HepG2 (cell line): ENCODE results near the gene PRKCE. TPM values are rescaled to one million over a fixed set of nuclear protein-coding genes. Genes with fewer than 3 reads are reported as not detected.

ENCODE experiments used
- ATAC-seq: fragments of 200-7000 bp; cut with Tn5 transposase; 3 replicates; pipeline ENCODE4 v1.9.1; 2020; ENCODE audit warnings: mild to moderate bottlenecking, moderate library complexity
- BruUV-seq: library from RNA; stranded (reverse); fragments of 400-500 nt; replicated peaks from 2 replicates; lab custom pipeline; 2021; lab: Mats Ljungman, UMichigan
- CTCF ChIA-PET: fragments of 300-600 bp; formaldehyde crosslinking; extraction: SDS; loops from one replicate; lab custom pipeline; 2021; ENCODE audit warnings: low total read pairs, inconsistent platforms, low intra/inter-chr PET ratio; lab: Yijun Ruan, JAX
- POLR2A ChIA-PET: fragments of 350-600 bp; sonication (Branson Sonifier 250); formaldehyde crosslinking; loops from one replicate; lab custom pipeline; 2020; ENCODE audit warnings: antibody characterized with exemption, inconsistent platforms; lab: Yijun Ruan, JAX
- DNase-seq: peaks from one replicate; pipeline ENCODE4 v3.0.0-alpha.2; 2015; ENCODE audit warnings: low spot score
- FAIRE-seq: peaks from 3 replicates; lab custom pipeline; 2011; peaks lifted over from hg19 to GRCh38; lab: Jason Lieb, UNC
- H2AFZ ChIP-seq: one replicate; pipeline ENCODE4 v1.6.1; 2011; ENCODE audit warnings: low read length, inconsistent platforms
- H3K27ac ChIP-seq: fragments of 300-600 bp; 3 replicates; pipeline ENCODE4 v1.8.0; 2011; ENCODE audit warnings: mixed run types, mild to moderate bottlenecking, mixed read lengths, low read length, inconsistent platforms; ENCODE audit not compliant: insufficient read depth; ENCODE audit errors: extremely low read length
- H3K27me3 ChIP-seq, 2 experiments: fragments of 200-600 bp in 1 of 2; 2 replicates in 1 of 2; 3 replicates in 1 of 2; pipeline versions ENCODE4 v1.6.0 to v1.8.0; 2011; ENCODE audit warnings: low read length in 2 of 2, mild to moderate bottlenecking in 2 of 2, moderate library complexity in 2 of 2, inconsistent platforms in 1 of 2; ENCODE audit not compliant: insufficient read depth in 2 of 2, control insufficient read depth in 1 of 2
- H3K36me3 ChIP-seq, 2 experiments: fragments of 200-600 bp in 1 of 2; replicated peaks in 1 of 2; 2 replicates in 1 of 2; 3 replicates in 1 of 2; pipeline versions ENCODE4 v1.5.1 to v1.8.0; 2011; ENCODE audit warnings: low read length in 2 of 2, inconsistent platforms in 1 of 2; ENCODE audit not compliant: insufficient read depth in 2 of 2, control insufficient read depth in 1 of 2
- H3K4me1 ChIP-seq: 2 replicates; pipeline ENCODE4 v1.5.1; 2012; ENCODE audit warnings: low read length, inconsistent platforms; ENCODE audit not compliant: insufficient read depth
- H3K4me2 ChIP-seq: 2 replicates; pipeline ENCODE4 v1.6.0; 2011; ENCODE audit warnings: low read depth, low read length, inconsistent platforms
- H3K4me3 ChIP-seq, 3 experiments: fragments of 200-600 bp in 1 of 3; sonication (generic), shearing (Covaris generic) in 1 of 3; replicated peaks in 1 of 3; 2 replicates each; pipeline ENCODE4 v1.5.1; 2011 to 2016; ENCODE audit warnings: low read length in 3 of 3, inconsistent platforms in 2 of 3, low read depth in 2 of 3, mild to moderate bottlenecking in 2 of 3, control low read depth in 1 of 3, mixed read lengths in 1 of 3; ENCODE audit not compliant: insufficient read depth in 1 of 3
- H3K79me2 ChIP-seq: one replicate; pipeline ENCODE4 v1.6.1; 2011; ENCODE audit warnings: low read length, inconsistent platforms; ENCODE audit not compliant: insufficient read depth
- H3K9ac ChIP-seq: 2 replicates; pipeline ENCODE4 v1.6.0; 2011; ENCODE audit warnings: mild to moderate bottlenecking, low read depth, low read length, inconsistent platforms; ENCODE audit not compliant: insufficient read depth
- H3K9me3 ChIP-seq: 2 replicates; pipeline ENCODE4 v1.5.1; 2012; ENCODE audit warnings: mild to moderate bottlenecking, low read length
- H4K20me1 ChIP-seq: 2 replicates; pipeline ENCODE4 v1.6.0; 2011; ENCODE audit warnings: inconsistent platforms, mild to moderate bottlenecking, low read length, moderate library complexity; ENCODE audit not compliant: insufficient read depth
- AKNA ChIP-seq: sonication (generic); formaldehyde crosslinking; IDR thresholded peaks from 2 replicates; pipeline ENCODE4 v1.4.0; 2020; ENCODE audit warnings: missing genetic modification reagents, borderline replicate concordance
- FOXK1 ChIP-seq: sonication (generic); formaldehyde crosslinking; IDR thresholded peaks from 2 replicates; pipeline ENCODE4 v1.4.0; 2020; ENCODE audit warnings: low read depth, missing genetic modification reagents, borderline replicate concordance
- POGK ChIP-seq: sonication (generic); formaldehyde crosslinking; conservative IDR thresholded peaks from 2 replicates; pipeline ENCODE4 v1.8.0; 2022; ENCODE audit warnings: mild to moderate bottlenecking, moderate library complexity, missing genetic modification reagents
- RXRB ChIP-seq: IDR thresholded peaks from 2 replicates; pipeline ENCODE4 v1.6.1; 2016; ENCODE audit warnings: borderline replicate concordance, missing genetic modification reagents, missing compliant biosample characterization
- SIN3A ChIP-seq: IDR thresholded peaks from 2 replicates; pipeline ENCODE4 v1.6.1; 2011; ENCODE audit warnings: low read depth, mild to moderate bottlenecking, control low read depth, low read length, borderline replicate concordance
- SKI ChIP-seq: fragments of 450-650 bp; IDR thresholded peaks from one replicate; pipeline ENCODE4 v1.6.1; 2018; ENCODE audit warnings: mild to moderate bottlenecking; ENCODE audit not compliant: partially characterized antibody
- SMAD3 ChIP-seq: sonication (generic); formaldehyde crosslinking; IDR thresholded peaks from 2 replicates; pipeline ENCODE4 v1.4.0; 2020; ENCODE audit warnings: missing genetic modification reagents
- ZMYM4 ChIP-seq: sonication (generic); formaldehyde crosslinking; IDR thresholded peaks from 2 replicates; pipeline ENCODE4 v1.8.1; 2023; ENCODE audit warnings: mild to moderate bottlenecking, missing genetic modification reagents
- ZNF616 ChIP-seq: sonication (generic); formaldehyde crosslinking; IDR thresholded peaks from 2 replicates; pipeline ENCODE4 v1.5.0; 2020; ENCODE audit warnings: low read depth, mild to moderate bottlenecking, missing genetic modification reagents
- ZNF790 ChIP-seq: sonication (generic); formaldehyde crosslinking; IDR thresholded peaks from 2 replicates; pipeline ENCODE4 v1.8.0; 2022; ENCODE audit warnings: missing genetic modification reagents, mild to moderate bottlenecking, borderline replicate concordance
- WGBS: methylation state at CpG from one replicate; pipeline ENCODE4 v1.1.6; 2017; ENCODE audit warnings: low lambda C conversion rate; 5-methylcytosine and 5-hydroxymethylcytosine counted together
- in situ Hi-C: cut with HindIII; loops from 2 replicates; pipeline ENCODE4 v1.10.0; 2017; ENCODE audit warnings: low pct_unique_long_range_greater_than_20kb; ENCODE audit not compliant: extremely low pct_ligation_motif_present
- intact Hi-C: fragments of 100-400 bp; cut with micrococcal nuclease; formaldehyde crosslinking; loops from one replicate; pipeline ENCODE4 v1.10.0; 2022; ENCODE audit not compliant: unreplicated experiment
- polyA plus RNA-seq, 8 experiments: library from polyadenylated mRNA; depleted of rRNA in 3 of 8; stranded (reverse) in 7 of 8; unstranded in 1 of 8; fragments of >200 nt; fragmentation: Illumina TruSeq in 4 of 8; extraction: Trizol in 4 of 8; gene quantifications; 2 replicates each; pipeline versions ENCODE4 v1.2.1 to v1.2.3, GENCODE V29; 2011 to 2016; ENCODE audit warnings: low read depth in 4 of 8, missing spikeins in 1 of 8, mixed read lengths in 1 of 8; ENCODE audit not compliant: insufficient read depth in 1 of 8
- total RNA-seq, 5 experiments: library from RNA; depleted of rRNA; stranded (reverse); fragments of >200 nt; fragmentation: Illumina TruSeq; extraction: Trizol; gene quantifications; 2 replicates each; pipeline ENCODE4 v1.2.3, GENCODE V29; 2016; ENCODE audit warnings: low read depth in 1 of 5
- TF ChIP-seq, protein P1 (sequence below): sonication (generic); formaldehyde crosslinking; IDR thresholded peaks from 2 replicates; pipeline ENCODE4 v1.4.0; 2020; ENCODE audit warnings: missing genetic modification reagents
- TF ChIP-seq, protein P2 (sequence below): sonication (generic); formaldehyde crosslinking; IDR thresholded peaks from 2 replicates; pipeline ENCODE4 v1.5.0; 2020; ENCODE audit warnings: mild to moderate bottlenecking, low read depth, missing genetic modification reagents, borderline replicate concordance
- TF ChIP-seq, protein P3 (sequence below): sonication (generic); formaldehyde crosslinking; IDR thresholded peaks from 2 replicates; pipeline ENCODE4 v1.4.0; 2020; ENCODE audit warnings: mild to moderate bottlenecking, low read depth, missing genetic modification reagents
- TF ChIP-seq, protein P4 (sequence below): sonication (generic); formaldehyde crosslinking; IDR thresholded peaks from 2 replicates; pipeline ENCODE4 v1.4.0; 2020; ENCODE audit warnings: missing genetic modification reagents, mild to moderate bottlenecking, borderline replicate concordance

The PRKCE gene
- total and polyA plus RNA-seq, 2 of the 13 experiments (the other 11 are each of a cell fraction or from before 2014, with no cell fraction given) = 1.0 to 3.9 TPM

DNA sequence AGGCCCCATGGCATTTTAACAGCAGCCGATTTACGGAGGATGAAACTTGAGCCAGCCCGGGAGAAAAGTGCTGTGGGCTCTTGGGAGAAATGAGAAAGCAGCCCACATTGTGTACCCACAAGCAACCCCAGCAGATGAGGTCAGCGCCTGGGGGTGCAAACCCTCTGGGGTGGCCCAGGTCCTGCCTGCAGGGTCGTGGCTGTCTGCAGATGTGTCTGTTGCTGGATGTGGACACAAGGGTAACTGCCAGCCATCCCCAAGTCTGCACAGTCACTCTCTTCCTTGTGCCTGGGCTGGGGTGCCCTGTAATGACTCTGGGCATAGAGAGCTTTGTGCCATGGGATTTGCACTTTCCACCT, 170.8 kb downstream of the PRKCE start:
- no peak overlapping the region for H2AFZ ChIP-seq
- no peak overlapping the region for H3K4me3 ChIP-seq
- no peaks in the 10 kb centered on the region for H3K36me3 ChIP-seq
- in situ Hi-C loops = no loop called here
- no peaks in the 10 kb centered on the region for H3K79me2 ChIP-seq
- peaks cover 12% of the 10 kb centered on the region for H3K4me1 ChIP-seq
- peak; percentile 26 for ATAC-seq
- no peak for FAIRE-seq
- H3K27me3 ChIP-seq = no peaks in the 10 kb centered on the region; a peak in 1 of 5 replicates
- ChIA-PET POLR2A (no interaction called here), CTCF (no interaction called here)
- H3K9ac ChIP-seq = no peak overlapping the region
- no peak for DNase-seq
- intact Hi-C loops = no loop called here
- H4K20me1 ChIP-seq = no peaks in the 10 kb centered on the region; the same call in 1 of the 2 replicates
- no peak overlapping the region for H3K27ac ChIP-seq
- BruUV-seq = no TSS peak
- no peaks in the 10 kb centered on the region for H3K9me3 ChIP-seq
- 29% methylated on average over 4 of the region's 5 CpGs for WGBS
- peak overlapping the region; percentile 20; the same call in 1 of the 2 replicates for H3K4me2 ChIP-seq
- no peak for TF ChIP-seq POGK (CRISPR knock-in tag)
- TF ChIP-seq RXRB = no peak
- no peak for TF ChIP-seq ZMYM4 (CRISPR knock-in tag)
- TF ChIP-seq, protein P1, sequence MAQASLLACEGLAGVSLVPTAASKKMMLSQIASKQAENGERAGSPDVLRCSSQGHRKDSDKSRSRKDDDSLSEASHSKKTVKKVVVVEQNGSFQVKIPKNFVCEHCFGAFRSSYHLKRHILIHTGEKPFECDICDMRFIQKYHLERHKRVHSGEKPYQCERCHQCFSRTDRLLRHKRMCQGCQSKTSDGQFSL (CRISPR knock-in tag) = no peak
- no peak for TF ChIP-seq ZNF790
- TF ChIP-seq AKNA (CRISPR knock-in tag) = no peak
- TF ChIP-seq SMAD3 = no peak
- TF ChIP-seq, protein P2, sequence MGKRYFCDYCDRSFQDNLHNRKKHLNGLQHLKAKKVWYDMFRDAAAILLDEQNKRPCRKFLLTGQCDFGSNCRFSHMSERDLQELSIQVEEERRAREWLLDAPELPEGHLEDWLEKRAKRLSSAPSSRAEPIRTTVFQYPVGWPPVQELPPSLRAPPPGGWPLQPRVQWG (CRISPR knock-in tag) = no peak
- TF ChIP-seq, protein P3, sequence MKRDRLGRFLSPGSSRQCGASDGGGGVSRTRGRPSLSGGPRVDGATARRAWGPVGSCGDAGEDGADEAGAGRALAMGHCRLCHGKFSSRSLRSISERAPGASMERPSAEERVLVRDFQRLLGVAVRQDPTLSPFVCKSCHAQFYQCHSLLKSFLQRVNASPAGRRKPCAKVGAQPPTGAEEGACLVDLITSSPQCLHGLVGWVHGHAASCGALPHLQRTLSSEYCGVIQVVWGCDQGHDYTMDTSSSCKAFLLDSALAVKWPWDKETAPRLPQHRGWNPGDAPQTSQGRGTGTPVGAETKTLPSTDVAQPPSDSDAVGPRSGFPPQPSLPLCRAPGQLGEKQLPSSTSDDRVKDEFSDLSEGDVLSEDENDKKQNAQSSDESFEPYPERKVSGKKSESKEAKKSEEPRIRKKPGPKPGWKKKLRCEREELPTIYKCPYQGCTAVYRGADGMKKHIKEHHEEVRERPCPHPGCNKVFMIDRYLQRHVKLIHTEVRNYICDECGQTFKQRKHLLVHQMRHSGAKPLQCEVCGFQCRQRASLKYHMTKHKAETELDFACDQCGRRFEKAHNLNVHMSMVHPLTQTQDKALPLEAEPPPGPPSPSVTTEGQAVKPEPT (CRISPR knock-in tag) = no peak
- no peak for TF ChIP-seq SIN3A
- no peak for TF ChIP-seq ZNF616 (CRISPR knock-in tag)
- TF ChIP-seq FOXK1 (CRISPR knock-in tag) = no peak
- TF ChIP-seq, protein P4, sequence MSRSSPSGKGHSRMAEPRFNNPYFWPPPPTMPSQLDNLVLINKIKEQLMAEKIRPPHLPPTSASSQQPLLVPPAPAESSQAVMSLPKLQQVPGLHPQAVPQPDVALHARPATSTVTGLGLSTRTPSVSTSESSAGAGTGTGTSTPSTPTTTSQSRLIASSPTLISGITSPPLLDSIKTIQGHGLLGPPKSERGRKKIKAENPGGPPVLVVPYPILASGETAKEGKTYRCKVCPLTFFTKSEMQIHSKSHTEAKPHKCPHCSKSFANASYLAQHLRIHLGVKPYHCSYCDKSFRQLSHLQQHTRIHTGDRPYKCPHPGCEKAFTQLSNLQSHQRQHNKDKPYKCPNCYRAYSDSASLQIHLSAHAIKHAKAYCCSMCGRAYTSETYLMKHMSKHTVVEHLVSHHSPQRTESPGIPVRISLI (CRISPR knock-in tag) = no peak
- no peak for TF ChIP-seq SKI
